MG63 (cell line): Measurements from ENCODE around the gene GATA1. TPM values are rescaled to one million over a fixed set of nuclear protein-coding genes. Genes with fewer than 3 reads are reported as not detected.

Source experiments
- DNase-seq: peaks from one replicate; pipeline ENCODE4 v3.0.0-alpha.2; 2020
- H3K27me3 ChIP-seq: fragments of 250-450 bp; sonication (Bioruptor Pico); 2 replicates; pipeline ENCODE4 v1.5.1; 2020; ENCODE audit warnings: mild to moderate bottlenecking, moderate library complexity
- H3K36me3 ChIP-seq: fragments of 250-450 bp; sonication (Bioruptor Pico); 2 replicates; pipeline ENCODE4 v1.5.1; 2020; ENCODE audit warnings: mild to moderate bottlenecking, moderate library complexity
- H3K4me3 ChIP-seq: fragments of 250-450 bp; sonication (Bioruptor Pico); 2 replicates; pipeline ENCODE4 v1.5.1; 2020; ENCODE audit warnings: mild to moderate bottlenecking, moderate library complexity
- H3K9me3 ChIP-seq: fragments of 250-450 bp; sonication (Bioruptor Pico); 2 replicates; pipeline ENCODE4 v1.5.1; 2020; ENCODE audit warnings: mild to moderate bottlenecking, moderate library complexity
- total RNA-seq: library from RNA; depleted of rRNA; stranded (reverse); fragments of >200 nt; shearing (Covaris generic); gene quantifications from 2 replicates; pipeline ENCODE4 v1.2.3, GENCODE V29; 2014; ENCODE audit warnings: low replicate concordance; rRNA removed

The GATA1 gene
- total RNA-seq, 1 experiment from 2014 or later = not detected

GRCh38 chrX:48826135-48826875 lies 39.9 kb downstream of the GATA1 start, which contains the start of gene ERAS:
ERAS (plus strand) TSS chrX:48826513; CDS start chrX:48829124, 2,611 bp downstream.
- DNase-seq = no peak
- no peaks in the 10 kb centered on the region for H3K9me3 ChIP-seq
- H3K27me3 ChIP-seq = no peaks in the 10 kb centered on the region
- no peaks in the 10 kb centered on the region for H3K36me3 ChIP-seq
- no peak within 1 kb of the TSS for H3K4me3 ChIP-seq

GRCh38 chrX:48826876-48827653 lies 40.7 kb downstream of the GATA1 start:
- H3K27me3 ChIP-seq = no peaks in the 10 kb centered on the region
- no peak overlapping the region for H3K4me3 ChIP-seq
- H3K9me3 ChIP-seq = no peaks in the 10 kb centered on the region
- DNase-seq = no peak
- H3K36me3 ChIP-seq = no peaks in the 10 kb centered on the region

- DNase-seq = no peak
- Histone ChIP-seq H3K4me3 (no peak overlapping the region), H3K36me3 (no peaks in the 10 kb centered on the region), H3K9me3 (no peaks in the 10 kb centered on the region), H3K27me3 (no peaks in the 10 kb centered on the region)
Observed at GRCh38 chrX:48827654-48827968, 41.2 kb downstream of the GATA1 start.

DNA sequence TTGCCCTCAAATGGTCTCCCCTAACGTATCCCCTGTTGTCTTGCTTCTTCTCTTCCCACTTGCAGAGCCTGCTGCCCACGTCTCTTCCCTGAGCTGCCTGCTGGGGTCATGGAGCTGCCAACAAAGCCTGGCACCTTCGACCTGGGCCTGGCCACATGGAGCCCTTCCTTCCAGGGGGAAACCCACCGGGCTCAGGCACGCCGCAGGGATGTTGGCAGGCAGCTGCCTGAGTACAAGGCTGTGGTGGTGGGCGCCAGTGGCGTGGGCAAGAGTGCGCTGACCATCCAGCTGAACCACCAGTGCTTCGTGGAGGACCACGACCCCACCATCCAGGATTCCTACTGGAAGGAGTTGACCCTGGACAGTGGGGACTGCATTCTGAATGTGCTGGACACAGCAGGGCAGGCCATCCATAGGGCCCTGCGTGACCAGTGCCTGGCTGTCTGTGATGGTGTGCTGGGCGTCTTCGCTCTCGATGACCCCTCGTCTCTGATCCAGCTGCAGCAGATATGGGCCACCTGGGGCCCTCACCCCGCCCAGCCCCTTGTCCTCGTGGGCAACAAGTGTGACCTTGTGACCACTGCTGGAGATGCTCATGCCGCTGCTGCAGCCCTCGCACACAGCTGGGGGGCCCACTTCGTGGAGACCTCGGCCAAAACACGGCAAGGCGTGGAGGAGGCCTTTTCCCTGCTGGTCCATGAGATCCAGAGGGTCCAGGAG lies 42.8 kb downstream of the GATA1 start:
- Histone ChIP-seq H3K27me3 (no peaks in the 10 kb centered on the region; the same call in 1 of the 2 replicates), H3K36me3 (no peaks in the 10 kb centered on the region)
- DNase-seq = no peak

GRCh38 chrX:48831136-48831908 lies 44.9 kb downstream of the GATA1 start:
- Histone ChIP-seq H3K27me3 (peaks cover 5% of the 10 kb centered on the region), H3K4me3 (no peak overlapping the region), H3K9me3 (no peaks in the 10 kb centered on the region), H3K36me3 (no peaks in the 10 kb centered on the region)
- DNase-seq = no peak

More for the DNA sequence above, 42.8 kb downstream of the GATA1 start:
- no peak overlapping the region for H3K4me3 ChIP-seq
- no peaks in the 10 kb centered on the region for H3K9me3 ChIP-seq

DNA sequence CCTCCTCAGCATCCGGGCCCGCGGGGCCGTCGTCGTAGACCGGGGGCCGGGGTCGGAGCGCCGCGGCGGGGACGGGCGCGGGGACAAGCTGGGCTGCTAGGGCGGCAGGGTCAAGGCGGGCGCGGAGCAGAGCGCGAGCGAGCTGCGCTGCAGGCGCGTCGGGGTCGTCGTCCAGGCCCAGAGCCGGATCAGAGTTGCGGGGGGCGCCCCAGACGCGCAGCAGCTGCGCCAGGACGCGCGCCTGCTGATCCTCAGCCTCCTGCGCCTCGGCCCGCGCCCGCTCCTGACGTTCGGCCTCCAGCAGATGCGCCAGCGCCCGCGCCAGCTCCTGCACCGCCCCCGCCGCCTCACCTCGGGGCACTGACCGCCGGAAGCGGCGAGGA lies 45.5 kb downstream of the GATA1 start:
- no peak for DNase-seq
- Histone ChIP-seq H3K9me3 (no peaks in the 10 kb centered on the region), H3K36me3 (no peaks in the 10 kb centered on the region), H3K4me3 (no peak overlapping the region), H3K27me3 (peaks cover 5% of the 10 kb centered on the region)

DNA sequence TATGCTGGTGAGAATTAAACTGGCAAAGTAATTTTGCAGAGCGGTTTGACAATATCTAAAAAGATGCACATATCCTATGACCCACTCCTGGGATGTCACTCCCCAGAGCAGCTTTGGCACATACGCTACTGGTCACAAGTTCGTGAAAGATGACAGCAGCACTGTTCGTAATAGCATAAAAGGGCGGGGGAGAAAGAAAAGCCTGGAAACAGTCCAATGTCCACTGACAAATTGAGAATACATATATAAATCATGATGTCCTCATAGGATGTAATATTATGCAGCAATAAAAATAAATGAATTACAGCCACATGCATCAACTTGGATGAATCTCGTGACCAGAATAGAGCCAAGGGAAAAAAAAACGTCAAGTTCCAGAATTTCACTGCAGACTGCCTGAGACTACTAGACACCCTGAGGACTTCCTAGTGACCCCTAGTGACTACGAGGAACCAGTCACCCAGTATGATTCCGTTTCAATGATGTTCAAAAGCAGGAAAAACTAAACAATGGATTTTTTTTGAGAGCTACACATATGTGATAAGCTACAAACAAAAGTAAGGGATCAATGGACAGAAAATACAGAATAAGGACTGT lies 47.2 kb downstream of the GATA1 start:
- no peaks in the 10 kb centered on the region for H3K36me3 ChIP-seq
- DNase-seq = no peak
- no peaks in the 10 kb centered on the region for H3K9me3 ChIP-seq
- H3K4me3 ChIP-seq = no peak overlapping the region
- peaks cover 5% of the 10 kb centered on the region for H3K27me3 ChIP-seq

DNA sequence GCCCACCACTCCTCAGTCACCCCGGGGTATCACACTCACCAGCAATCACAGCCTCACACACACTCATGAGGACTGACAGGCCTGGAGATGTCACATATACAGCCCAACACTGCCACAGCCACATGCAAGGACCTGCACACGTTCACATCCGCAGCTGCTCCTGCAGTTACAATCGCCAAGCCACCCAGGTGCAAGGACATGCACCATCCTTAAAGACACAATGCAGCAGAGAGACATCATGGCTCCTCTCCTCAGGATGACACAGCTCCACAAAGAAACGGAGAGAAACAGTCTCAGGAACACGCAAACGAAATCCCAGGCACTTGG lies 48.0 kb downstream of the GATA1 start:
- H3K9me3 ChIP-seq = no peaks in the 10 kb centered on the region
- no peaks in the 10 kb centered on the region for H3K36me3 ChIP-seq
- DNase-seq = no peak
- peaks cover 5% of the 10 kb centered on the region for H3K27me3 ChIP-seq
- no peak overlapping the region for H3K4me3 ChIP-seq

DNA sequence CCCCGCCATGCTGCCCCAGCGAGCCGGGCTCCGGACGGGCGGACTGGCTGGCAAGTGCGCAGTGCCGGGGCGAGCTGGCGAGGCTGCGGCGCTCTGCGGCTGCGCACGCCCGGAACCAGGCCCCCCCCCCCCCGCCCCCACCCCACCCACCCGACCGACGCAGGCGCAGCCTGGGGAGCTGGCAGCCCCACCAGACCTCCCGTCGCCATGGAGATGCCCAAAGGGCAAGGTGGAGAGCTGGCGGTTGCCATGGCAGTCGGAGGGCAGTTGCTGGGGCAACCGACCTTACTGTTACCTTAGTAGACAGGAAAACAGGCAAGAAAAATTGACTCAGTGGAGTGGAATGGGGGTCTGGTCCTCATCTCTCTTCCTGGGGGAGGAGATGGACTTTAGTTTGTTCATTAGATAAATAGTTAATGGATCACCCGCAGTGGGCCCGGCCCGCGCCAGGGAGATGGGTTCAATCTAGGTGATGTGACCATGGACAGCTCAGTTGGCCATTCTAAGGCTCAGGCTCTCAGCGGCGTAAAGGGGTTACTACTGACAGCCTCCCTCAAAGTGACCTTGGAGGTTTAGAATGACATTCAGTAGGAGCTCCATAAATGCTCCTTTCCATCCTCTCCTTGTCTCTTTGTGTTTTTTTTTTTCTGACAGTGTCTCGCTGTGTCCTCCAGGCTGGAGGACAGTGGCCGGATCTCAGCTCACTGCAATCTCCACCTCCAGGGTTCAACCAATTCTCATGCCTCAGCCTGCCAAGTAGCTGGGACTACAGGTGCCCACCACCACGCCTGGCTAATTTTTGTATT lies 49.3 kb downstream of the GATA1 start, which contains the start of gene PCSK1N:
TSS of gene PCSK1N (minus strand) at position 87 of the 806 bp plus-strand sequence. CDS start at position 9, 78 bp downstream.
- no peak for DNase-seq
- no peaks in the 10 kb centered on the region for H3K9me3 ChIP-seq
- H3K27me3 ChIP-seq = peaks cover 5% of the 10 kb centered on the region
- no peaks in the 10 kb centered on the region for H3K36me3 ChIP-seq
- H3K4me3 ChIP-seq = 0 out of 2 replicates have a peak within 1 kb of the TSS, but pooled peaks have one; percentile 4

- Histone ChIP-seq H3K9me3 (no peaks in the 10 kb centered on the region), H3K4me3 (no peak overlapping the region), H3K36me3 (no peaks in the 10 kb centered on the region)
Observed at GRCh38 chrX:48839686-48840085, 53.3 kb downstream of the GATA1 start.

More at GRCh38 chrX:48839686-48840085, 53.3 kb downstream of the GATA1 start:
- no peak for DNase-seq
- peaks cover 4% of the 10 kb centered on the region for H3K27me3 ChIP-seq

Other genes starting within 250 kb of the GATA1 start
- 2.7 and 9.3 TPM in 2 replicates for gene TBC1D25, start 246.9 kb upstream of the GATA1 start, total RNA-seq
- gene RBM3, start 212.1 kb upstream of the GATA1 start, total RNA-seq = 291 and 416 TPM in 2 replicates
- 84.9 and 95.8 TPM in 2 replicates for gene WDR13, start 189.1 kb upstream of the GATA1 start, total RNA-seq
- gene WAS, start 102.8 kb upstream of the GATA1 start, total RNA-seq = 0.79 TPM in 1 of 2 replicates, not detected in the other
- 4.1 and 13.3 TPM in 2 replicates for gene SUV39H1, start 89.9 kb upstream of the GATA1 start, total RNA-seq
- not detected in 2 replicates for gene GLOD5, start 24.8 kb upstream of the GATA1 start, total RNA-seq
- 16.1 and 46.1 TPM in 2 replicates for gene HDAC6, start 15.5 kb downstream of the GATA1 start, total RNA-seq
- gene ERAS, start 39.9 kb downstream of the GATA1 start, total RNA-seq = not detected in 2 replicates
- 0.72 and 6.1 TPM in 2 replicates for gene PCSK1N, start 49.0 kb downstream of the GATA1 start, total RNA-seq
- 74.1 and 76.5 TPM in 2 replicates for gene TIMM17B, start 111.2 kb downstream of the GATA1 start, total RNA-seq
- gene PQBP1, start 111.3 kb downstream of the GATA1 start, total RNA-seq = 117 and 168 TPM in 2 replicates
- gene SLC35A2, start 125.1 kb downstream of the GATA1 start, total RNA-seq = 16.6 and 25.9 TPM in 2 replicates
- gene PIM2, start 132.4 kb downstream of the GATA1 start, total RNA-seq = 1.6 and 1.9 TPM in 2 replicates
- gene OTUD5, start 171.0 kb downstream of the GATA1 start, total RNA-seq = 21.9 and 27.4 TPM in 2 replicates
- gene KCND1, start 185.3 kb downstream of the GATA1 start, total RNA-seq = 0.23 TPM in 1 of 2 replicates, not detected in the other
- 15.7 and 20.3 TPM in 2 replicates for gene GRIPAP1, start 215.7 kb downstream of the GATA1 start, total RNA-seq